T47D (cell line): ENCODE results near the gene AGPAT2.

Source experiments
- DNase-seq, 2 experiments: peaks; one replicate each; pipeline versions ENCODE4 v3.0.0 to v3.0.0-alpha.2; 2011 to 2012; ENCODE audit warnings: low read depth in 1 of 2, low spot score in 1 of 2
- JUND ChIP-seq: IDR thresholded peaks from 2 replicates; pipeline ENCODE4 v1.6.1; 2012; ENCODE audit warnings: low read depth
- in situ Hi-C: cut with HindIII; loops from 2 replicates; pipeline ENCODE4 v1.10.0; 2016; ENCODE audit warnings: low sequenced_read_pairs, low pct_unique_long_range_greater_than_20kb

The AGPAT2 gene

GRCh38 chr9:136685216-136685615 lies 2.0 kb downstream of the AGPAT2 start:
- TF ChIP-seq JUND = no peak
- in situ Hi-C loops = no loop called here
- DNase-seq = no peak

GRCh38 chr9:136684799-136685198 lies 2.5 kb downstream of the AGPAT2 start:
- DNase-seq = no peak
- in situ Hi-C loops = no loop called here
- TF ChIP-seq JUND = no peak

GRCh38 chr9:136684339-136684738 lies 2.9 kb downstream of the AGPAT2 start:
- TF ChIP-seq JUND = no peak
- in situ Hi-C loops = no loop called here
- DNase-seq = no peak

GRCh38 chr9:136683755-136684154 lies 3.5 kb downstream of the AGPAT2 start:
- no peak for TF ChIP-seq JUND
- in situ Hi-C loops = no loop called here
- DNase-seq = no peak

GRCh38 chr9:136683173-136683745 lies 4.0 kb downstream of the AGPAT2 start:
- no peak for DNase-seq
- TF ChIP-seq JUND = no peak
- in situ Hi-C loops = no loop called here

- no peak for TF ChIP-seq JUND
- in situ Hi-C loops = no loop called here
- DNase-seq = no peak
Observed at GRCh38 chr9:136682710-136683109, 4.5 kb downstream of the AGPAT2 start.

GRCh38 chr9:136681945-136682699 lies 5.1 kb downstream of the AGPAT2 start:
- TF ChIP-seq JUND = no peak
- in situ Hi-C loops = no loop called here
- DNase-seq = no peak

- DNase-seq = no peak
- in situ Hi-C loops = no loop called here
Observed at GRCh38 chr9:136681029-136681428, 6.2 kb downstream of the AGPAT2 start.

GRCh38 chr9:136679431-136679941 lies 7.8 kb downstream of the AGPAT2 start:
- TF ChIP-seq JUND = no peak
- DNase-seq = peak; percentile 71 to 82
- in situ Hi-C loops = no loop called here

More at GRCh38 chr9:136681029-136681428, 6.2 kb downstream of the AGPAT2 start:
- no peak for TF ChIP-seq JUND

GRCh38 chr9:136678624-136679023 lies 8.6 kb downstream of the AGPAT2 start:
- TF ChIP-seq JUND = no peak
- in situ Hi-C loops = no loop called here
- no peak for DNase-seq

GRCh38 chr9:136678034-136678433 lies 9.2 kb downstream of the AGPAT2 start:
- DNase-seq = no peak
- in situ Hi-C loops = no loop called here
- no peak for TF ChIP-seq JUND

GRCh38 chr9:136676920-136677686 lies 10.2 kb downstream of the AGPAT2 start:
- no peak for TF ChIP-seq JUND
- in situ Hi-C loops = no loop called here
- DNase-seq = no peak

GRCh38 chr9:136676297-136676794 lies 10.9 kb downstream of the AGPAT2 start:
- no peak for TF ChIP-seq JUND
- DNase-seq = no peak
- in situ Hi-C loops = no loop called here
